Measurements from ENCODE around the gene CYP4Z1. TPM values are rescaled to one million over a fixed set of nuclear protein-coding genes. Genes with fewer than 3 reads are reported as not detected.

The CYP4Z1 gene, protein sequence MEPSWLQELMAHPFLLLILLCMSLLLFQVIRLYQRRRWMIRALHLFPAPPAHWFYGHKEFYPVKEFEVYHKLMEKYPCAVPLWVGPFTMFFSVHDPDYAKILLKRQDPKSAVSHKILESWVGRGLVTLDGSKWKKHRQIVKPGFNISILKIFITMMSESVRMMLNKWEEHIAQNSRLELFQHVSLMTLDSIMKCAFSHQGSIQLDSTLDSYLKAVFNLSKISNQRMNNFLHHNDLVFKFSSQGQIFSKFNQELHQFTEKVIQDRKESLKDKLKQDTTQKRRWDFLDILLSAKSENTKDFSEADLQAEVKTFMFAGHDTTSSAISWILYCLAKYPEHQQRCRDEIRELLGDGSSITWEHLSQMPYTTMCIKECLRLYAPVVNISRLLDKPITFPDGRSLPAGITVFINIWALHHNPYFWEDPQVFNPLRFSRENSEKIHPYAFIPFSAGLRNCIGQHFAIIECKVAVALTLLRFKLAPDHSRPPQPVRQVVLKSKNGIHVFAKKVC
- 1 to 10 TPM in 2 of 4 donors, under 1 TPM in 2; 0.27 to 1.9 (median 1.1) TPM for total RNA-seq
- polyA plus RNA-seq: not detected

DNA sequence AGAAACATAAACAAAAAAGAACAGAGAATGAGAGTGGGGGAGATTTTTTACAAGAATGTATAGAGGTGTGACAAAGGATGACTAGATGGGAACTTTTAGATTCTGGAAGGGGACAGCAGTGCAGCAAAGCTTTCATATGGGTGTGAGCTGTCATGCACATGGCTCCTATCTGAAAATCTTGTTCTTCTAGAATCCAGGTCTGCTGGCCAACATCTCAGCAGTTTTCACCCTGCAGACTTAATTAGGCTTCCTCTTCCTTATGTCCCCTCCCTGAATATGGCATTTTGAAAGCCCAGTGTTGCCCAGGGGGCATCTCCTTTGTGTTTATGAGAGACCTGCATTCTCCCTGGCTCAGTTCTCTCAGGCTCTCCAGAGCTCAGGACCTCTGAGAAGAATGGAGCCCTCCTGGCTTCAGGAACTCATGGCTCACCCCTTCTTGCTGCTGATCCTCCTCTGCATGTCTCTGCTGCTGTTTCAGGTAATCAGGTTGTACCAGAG is at the start of gene CYP4Z1:
CYP4Z1 (plus strand) TSS at position 135 of the 498 bp plus-strand sequence; CDS start at position 395, 260 bp downstream.
- Histone ChIP-seq H3K4me1 (peaks cover 0 to 6% (median 0%) of the 10 kb centered on the region in 4 donors), H3K4me3 (no peak within 1 kb of the TSS), H3K9me3 (no peaks in the 10 kb centered on the region), H3K36me3 (no peaks in the 10 kb centered on the region), H3K27me3 (no peaks in the 10 kb centered on the region), H3K27ac (no peak within 1 kb of the TSS)
- TF ChIP-seq POLR2A (IDR thresholded peaks at IDR 0.05) (no peak), EP300 (IDR thresholded peaks at IDR 0.05) (no peak), POLR2AphosphoS5 (IDR thresholded peaks at IDR 0.05) (no peak)
- DNase-seq: no peak
- intact Hi-C loops (cut with DNase I): no loop called here

DNA sequence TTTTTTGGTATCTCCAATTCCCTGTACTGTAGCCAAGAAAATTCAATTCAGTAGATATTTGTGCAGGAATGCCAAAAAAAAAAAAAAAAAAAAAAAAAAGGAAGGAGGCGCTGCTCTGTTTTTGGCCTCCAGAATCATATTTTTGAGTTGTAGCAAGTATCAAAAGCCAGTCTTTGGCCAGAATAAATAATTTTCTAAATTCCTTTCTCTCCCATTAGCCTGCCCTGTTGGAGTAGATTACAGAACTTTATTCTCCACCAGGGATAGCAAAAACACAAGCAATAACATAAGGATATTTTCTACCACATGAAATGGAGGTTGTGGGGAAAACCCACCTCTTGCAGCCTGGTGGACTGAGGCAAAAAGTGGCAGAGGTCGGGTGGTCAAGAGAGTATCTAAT is 46.0 kb upstream of the CYP4Z1 start:
- TF ChIP-seq EP300 (IDR thresholded peaks at IDR 0.05) (no peak), POLR2A (IDR thresholded peaks at IDR 0.05) (no peak), POLR2AphosphoS5 (IDR thresholded peaks at IDR 0.05) (no peak)
- TF ChIP-seq, protein P1, sequence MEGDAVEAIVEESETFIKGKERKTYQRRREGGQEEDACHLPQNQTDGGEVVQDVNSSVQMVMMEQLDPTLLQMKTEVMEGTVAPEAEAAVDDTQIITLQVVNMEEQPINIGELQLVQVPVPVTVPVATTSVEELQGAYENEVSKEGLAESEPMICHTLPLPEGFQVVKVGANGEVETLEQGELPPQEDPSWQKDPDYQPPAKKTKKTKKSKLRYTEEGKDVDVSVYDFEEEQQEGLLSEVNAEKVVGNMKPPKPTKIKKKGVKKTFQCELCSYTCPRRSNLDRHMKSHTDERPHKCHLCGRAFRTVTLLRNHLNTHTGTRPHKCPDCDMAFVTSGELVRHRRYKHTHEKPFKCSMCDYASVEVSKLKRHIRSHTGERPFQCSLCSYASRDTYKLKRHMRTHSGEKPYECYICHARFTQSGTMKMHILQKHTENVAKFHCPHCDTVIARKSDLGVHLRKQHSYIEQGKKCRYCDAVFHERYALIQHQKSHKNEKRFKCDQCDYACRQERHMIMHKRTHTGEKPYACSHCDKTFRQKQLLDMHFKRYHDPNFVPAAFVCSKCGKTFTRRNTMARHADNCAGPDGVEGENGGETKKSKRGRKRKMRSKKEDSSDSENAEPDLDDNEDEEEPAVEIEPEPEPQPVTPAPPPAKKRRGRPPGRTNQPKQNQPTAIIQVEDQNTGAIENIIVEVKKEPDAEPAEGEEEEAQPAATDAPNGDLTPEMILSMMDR (IDR thresholded peaks at IDR 0.05): no peak
- intact Hi-C loops (cut with DNase I): no loop called here
- no peak overlapping the region for H3K27ac ChIP-seq
- no peak overlapping the region for H3K4me3 ChIP-seq
- H3K4me1 ChIP-seq: peaks cover 0 to 12% (median 7%) of the 10 kb centered on the region in 4 donors
- H3K36me3 ChIP-seq: no peaks in the 10 kb centered on the region
- 83 to 90% methylated on average over 2 of the region's 2 CpGs for WGBS, 2 donors
- no peaks in the 10 kb centered on the region for H3K9me3 ChIP-seq
- no peak for DNase-seq
- H3K27me3 ChIP-seq: peaks cover 0 to 26% (median 0%) of the 10 kb centered on the region in 3 donors

DNA sequence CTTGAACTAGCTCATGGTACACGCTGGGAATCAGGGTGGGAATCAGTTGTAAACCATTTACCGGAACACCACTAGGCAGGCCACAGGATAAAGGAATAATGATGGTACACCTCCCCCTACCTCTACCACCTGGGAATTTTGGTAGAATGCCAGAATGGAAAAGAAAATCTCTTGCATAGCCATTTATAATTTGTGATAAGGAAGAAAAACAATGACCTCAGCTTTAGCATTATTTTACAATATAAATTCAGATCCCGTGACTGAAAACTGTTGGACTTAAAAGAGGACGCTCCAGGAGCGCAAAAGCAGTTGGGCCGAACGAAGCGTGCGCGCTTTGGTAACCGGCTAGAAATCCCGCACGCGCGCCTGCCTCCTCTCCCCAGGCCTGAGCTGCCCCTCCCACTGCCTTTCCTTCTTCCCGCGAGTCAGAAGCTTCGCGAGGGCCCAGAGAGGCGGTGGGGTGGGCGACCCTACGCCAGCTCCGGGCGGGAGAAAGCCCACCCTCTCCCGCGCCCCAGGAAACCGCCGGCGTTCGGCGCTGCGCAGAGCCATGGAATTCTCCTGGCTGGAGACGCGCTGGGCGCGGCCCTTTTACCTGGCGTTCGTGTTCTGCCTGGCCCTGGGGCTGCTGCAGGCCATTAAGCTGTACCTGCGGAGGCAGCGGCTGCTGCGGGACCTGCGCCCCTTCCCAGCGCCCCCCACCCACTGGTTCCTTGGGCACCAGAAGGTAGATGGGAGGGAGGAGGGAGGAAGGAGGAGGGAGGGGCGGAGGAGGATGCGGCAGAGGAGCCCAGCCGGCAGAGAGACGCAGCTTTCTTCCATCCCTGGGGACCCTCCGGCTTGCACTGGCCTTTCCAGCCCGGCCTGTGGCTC is 43.5 kb upstream of the CYP4Z1 start, which contains the start of gene CYP4X1:
CYP4X1 (plus strand) TSS at position 402 of the 873 bp plus-strand sequence; CDS start at position 551, 149 bp downstream.
- Histone ChIP-seq H3K4me3 (peak within 1 kb of the TSS in 3 of 4 donors; percentile 13 to 33 (median 31)), H3K36me3 (no peaks in the 10 kb centered on the region), H3K27ac (peak within 1 kb of the TSS in 2 of 4 donors; percentile 34 to 65), H3K4me1 (peaks cover 0 to 12% (median 7%) of the 10 kb centered on the region in 4 donors), H3K27me3 (peaks cover 0 to 26% (median 0%) of the 10 kb centered on the region in 3 donors), H3K9me3 (no peaks in the 10 kb centered on the region)
- no peak for TF ChIP-seq POLR2AphosphoS5 (IDR thresholded peaks at IDR 0.05)
- TF ChIP-seq, protein P1 (IDR thresholded peaks at IDR 0.05): no peak
- TF ChIP-seq EP300 (IDR thresholded peaks at IDR 0.05): no peak
- no peak for TF ChIP-seq POLR2A (IDR thresholded peaks at IDR 0.05)
- peak; percentile 58 for DNase-seq
- intact Hi-C loops (cut with DNase I): no loop called here
- WGBS, 2 donors: 2 to 6% methylated on average over 49 of the region's 49 CpGs

- Histone ChIP-seq H3K27me3 (peaks cover 0 to 26% (median 0%) of the 10 kb centered on the region in 3 donors), H3K27ac (no peak overlapping the region), H3K36me3 (no peaks in the 10 kb centered on the region), H3K9me3 (no peaks in the 10 kb centered on the region), H3K4me1 (peaks cover 0 to 12% (median 7%) of the 10 kb centered on the region in 4 donors), H3K4me3 (peak overlapping the region in 1 of 4 donors; percentile 33)
- TF ChIP-seq, protein P1 (IDR thresholded peaks at IDR 0.05): no peak
- TF ChIP-seq EP300 (IDR thresholded peaks at IDR 0.05) (no peak), POLR2A (IDR thresholded peaks at IDR 0.05) (no peak), POLR2AphosphoS5 (IDR thresholded peaks at IDR 0.05) (no peak)
- intact Hi-C loops (cut with DNase I): no loop called here
- no peak for DNase-seq
- 15 to 26% methylated on average over 8 of the region's 8 CpGs for WGBS, 2 donors
Observed at GRCh38 chr1:47024141-47024801, 42.8 kb upstream of the CYP4Z1 start.
